NCI-H2227 (cell line): ENCODE measurements around the gene ERN2.
A peak's percentile ranks its signal among the peaks of the same experiment; 100 is the strongest.
"Not testable (repeated sequence)": the region's sequence is repeated elsewhere in the genome, so short reads cannot be mapped to it uniquely, and the experiment has no call there.

ENCODE experiments used
- DNase-seq: peaks from one replicate; lab custom pipeline; 2025; ENCODE audit not compliant: unreplicated experiment; lab: John Stamatoyannopoulos, UW

The ERN2 gene

GRCh38 chr16:23712976-23713375, at the start of gene ERN2:
Gene ERN2 (minus strand): TSS chr16:23713222. CDS start chr16:23713187, 35 bp downstream.
- no peak for DNase-seq

- DNase-seq = no peak
These were observed 45.1 kb upstream of the ERN2 start for GRCh38 chr16:23757937-23758619.

- no peak for DNase-seq
These were observed 44.1 kb upstream of the ERN2 start for GRCh38 chr16:23757116-23757515.

- DNase-seq = no peak
These were observed 42.4 kb upstream of the ERN2 start for GRCh38 chr16:23755484-23755809.

GRCh38 chr16:23754594-23755483, 41.8 kb upstream of the ERN2 start, which contains the start of gene CHP2:
Gene CHP2 (plus strand): TSS chr16:23755026. CDS start chr16:23755050, 24 bp downstream.
- DNase-seq = peak; percentile 32

GRCh38 chr16:23753908-23754593, 41.0 kb upstream of the ERN2 start:
- DNase-seq = no peak

GRCh38 chr16:23751053-23751452, 38.0 kb upstream of the ERN2 start:
- not testable (repeated sequence) for DNase-seq

GRCh38 chr16:23748630-23749029, 35.6 kb upstream of the ERN2 start:
- DNase-seq = no peak

GRCh38 chr16:23745263-23745662, 32.2 kb upstream of the ERN2 start:
- no peak for DNase-seq

GRCh38 chr16:23742766-23743165, 29.7 kb upstream of the ERN2 start:
- DNase-seq = no peak

- no peak for DNase-seq
These were observed 28.8 kb upstream of the ERN2 start for GRCh38 chr16:23741675-23742303.

- no peak for DNase-seq
These were observed 26.5 kb upstream of the ERN2 start for GRCh38 chr16:23739516-23739915.

GRCh38 chr16:23737423-23738028, 24.5 kb upstream of the ERN2 start:
- DNase-seq = not testable (repeated sequence)

- no peak for DNase-seq
These were observed 21.3 kb upstream of the ERN2 start for GRCh38 chr16:23734176-23734893.

GRCh38 chr16:23729503-23730424, 16.7 kb upstream of the ERN2 start:
- no peak for DNase-seq

- DNase-seq = no peak
These were observed 15.1 kb upstream of the ERN2 start for GRCh38 chr16:23728112-23728477.

- no peak for DNase-seq
These were observed 13.7 kb upstream of the ERN2 start for GRCh38 chr16:23726710-23727109.

- DNase-seq = no peak
These were observed 11.7 kb upstream of the ERN2 start for GRCh38 chr16:23724785-23725131.

- no peak for DNase-seq
These were observed 11.2 kb upstream of the ERN2 start for GRCh38 chr16:23724096-23724784.
